CD4-positive, alpha-beta memory T cell (primary cell): Measurements from ENCODE around the gene ALDH3B2. TPM values are rescaled to one million over a fixed set of nuclear protein-coding genes. Genes with fewer than 3 reads are reported as not detected.
A peak's percentile ranks its signal among the peaks of the same experiment; 100 is the strongest.

ENCODE experiments used
- CTCF ChIA-PET: fragments of 350-600 bp; sonication (Branson Sonifier 250); formaldehyde crosslinking; loops from one replicate; lab custom pipeline; 2021; ENCODE audit warnings: inconsistent platforms; ENCODE audit not compliant: partially characterized antibody; lab: Charles Lee
- POLR2A ChIA-PET: fragments of 350-600 bp; sonication (Branson Sonifier 250); formaldehyde crosslinking; loops from one replicate; lab custom pipeline; 2021; ENCODE audit not compliant: partially characterized antibody; lab: Charles Lee
- DNase-seq, 5 donors: peaks; one replicate each; pipeline versions ENCODE4 v3.0.0 to v3.0.0-alpha.2; 2020 to 2022; ENCODE audit warnings: mixed read lengths in 1 of 5
- H3K27ac ChIP-seq: one replicate; pipeline ENCODE4 v1.7.0; 2013; ENCODE audit warnings: low read depth, low read length
- H3K27me3 ChIP-seq: 2 replicates; pipeline ENCODE4 v1.7.0; 2013; ENCODE audit warnings: mild to moderate bottlenecking, low read length, moderate library complexity; ENCODE audit not compliant: insufficient read depth
- H3K36me3 ChIP-seq: 2 replicates; pipeline ENCODE4 v1.7.0; 2013; ENCODE audit warnings: mild to moderate bottlenecking, low read length, moderate library complexity; ENCODE audit not compliant: insufficient read depth
- H3K4me1 ChIP-seq: 2 replicates; pipeline ENCODE4 v1.7.0; 2013; ENCODE audit warnings: mild to moderate bottlenecking, low read length, moderate library complexity; ENCODE audit not compliant: insufficient read depth
- H3K4me3 ChIP-seq, 2 donors: one replicate each; pipeline ENCODE4 v1.7.0; 2013; ENCODE audit warnings: low read length in 2 of 2, mild to moderate bottlenecking in 1 of 2
- H3K9me3 ChIP-seq, 2 donors: one replicate each; pipeline ENCODE4 v1.7.0; 2013; ENCODE audit warnings: low read length in 2 of 2, control low read depth in 1 of 2; ENCODE audit not compliant: control insufficient read depth in 1 of 2
- H3K27ac Mint-ChIP-seq, 7 donors: one replicate each; pipeline ENCODE4 v1.8.0; 2020 to 2021; ENCODE audit warnings: mixed read lengths in 7 of 7, mild to moderate bottlenecking in 6 of 7, inconsistent platforms in 3 of 7, moderate library complexity in 3 of 7
- H3K27me3 Mint-ChIP-seq, 2 donors: one replicate each; pipeline ENCODE4 v1.8.0; 2020 to 2021; ENCODE audit warnings: mixed read lengths in 2 of 2
- H3K36me3 Mint-ChIP-seq, 2 donors: one replicate each; pipeline ENCODE4 v1.8.0; 2020 to 2021; ENCODE audit warnings: mixed read lengths in 2 of 2, inconsistent platforms in 1 of 2, mild to moderate bottlenecking in 1 of 2
- H3K4me1 Mint-ChIP-seq, 4 donors: one replicate each; pipeline ENCODE4 v1.8.0; 2020 to 2021; ENCODE audit warnings: mixed read lengths in 4 of 4, mild to moderate bottlenecking in 1 of 4
- H3K4me3 Mint-ChIP-seq, 8 donors: one replicate each; pipeline ENCODE4 v1.8.0; 2020 to 2021; ENCODE audit warnings: mixed read lengths in 8 of 8, mild to moderate bottlenecking in 7 of 8, moderate library complexity in 6 of 8, inconsistent platforms in 3 of 8
- H3K9me3 Mint-ChIP-seq, 8 donors: one replicate each; pipeline ENCODE4 v1.8.0; 2020 to 2021; ENCODE audit warnings: mixed read lengths in 8 of 8, mild to moderate bottlenecking in 5 of 8, inconsistent platforms in 3 of 8, moderate library complexity in 1 of 8
- intact Hi-C: fragments of 100-400 bp; cut with micrococcal nuclease; formaldehyde crosslinking; loops from one replicate; pipeline ENCODE4 v1.15.1; 2023
- polyA plus RNA-seq, 2 donors: library from polyadenylated mRNA; unstranded; fragments of 300-500 nt; fragmentation: Illumina TruSeq; gene quantifications; one replicate each; pipeline ENCODE4 v1.2.3, GENCODE V29; 2021
- total RNA-seq, 2 experiments: library from RNA; stranded (reverse); gene quantifications; one replicate each; pipeline ENCODE4 v1.2.3, GENCODE V29; 2021

Gene ALDH3B2
- total and polyA plus RNA-seq, 4 experiments from 2014 or later = not detected

DNA sequence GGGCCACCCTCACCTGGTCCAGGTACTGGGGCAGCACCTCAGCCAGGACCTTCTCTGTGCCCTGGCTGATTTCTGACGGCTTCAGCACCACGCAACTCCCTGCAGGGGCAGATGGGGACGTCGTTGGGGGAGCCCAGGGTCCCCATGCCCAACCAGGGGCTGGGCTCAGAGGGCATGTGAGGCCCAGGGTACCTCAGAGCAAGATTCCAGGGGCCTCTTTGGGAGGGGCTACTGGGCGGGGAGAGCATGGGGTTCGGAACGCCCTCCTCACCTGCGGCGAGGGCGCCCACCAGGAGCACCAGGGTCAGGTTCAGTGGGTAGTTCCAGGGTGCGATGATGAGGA is 8.1 kb downstream of the ALDH3B2 start:
- intact Hi-C loops = no loop called here
- Mint-ChIP-seq H3K9me3 (no peaks in the 10 kb centered on the region), H3K36me3 (no peaks in the 10 kb centered on the region), H3K4me3 (no peak overlapping the region), H3K4me1 (no peaks in the 10 kb centered on the region), H3K27me3 (peaks cover 0 to 2% of the 10 kb centered on the region in 2 donors), H3K27ac (peak overlapping the region in 1 of 7 donors; percentile 50)
- H3K9me3 ChIP-seq = no peaks in the 10 kb centered on the region
- no peak overlapping the region for H3K4me3 ChIP-seq
- H3K36me3 ChIP-seq = no peaks in the 10 kb centered on the region
- H3K27me3 ChIP-seq = no peaks in the 10 kb centered on the region
- DNase-seq = no peak
- ChIA-PET POLR2A (no interaction called here), CTCF (interaction anchor here (1.3 kb wide), 1 partner anchor 9 kb away, joined by 3 read pairs; no protein-coding TSS in a partner anchor)
- H3K27ac ChIP-seq = no peak overlapping the region
- H3K4me1 ChIP-seq = no peaks in the 10 kb centered on the region

DNA sequence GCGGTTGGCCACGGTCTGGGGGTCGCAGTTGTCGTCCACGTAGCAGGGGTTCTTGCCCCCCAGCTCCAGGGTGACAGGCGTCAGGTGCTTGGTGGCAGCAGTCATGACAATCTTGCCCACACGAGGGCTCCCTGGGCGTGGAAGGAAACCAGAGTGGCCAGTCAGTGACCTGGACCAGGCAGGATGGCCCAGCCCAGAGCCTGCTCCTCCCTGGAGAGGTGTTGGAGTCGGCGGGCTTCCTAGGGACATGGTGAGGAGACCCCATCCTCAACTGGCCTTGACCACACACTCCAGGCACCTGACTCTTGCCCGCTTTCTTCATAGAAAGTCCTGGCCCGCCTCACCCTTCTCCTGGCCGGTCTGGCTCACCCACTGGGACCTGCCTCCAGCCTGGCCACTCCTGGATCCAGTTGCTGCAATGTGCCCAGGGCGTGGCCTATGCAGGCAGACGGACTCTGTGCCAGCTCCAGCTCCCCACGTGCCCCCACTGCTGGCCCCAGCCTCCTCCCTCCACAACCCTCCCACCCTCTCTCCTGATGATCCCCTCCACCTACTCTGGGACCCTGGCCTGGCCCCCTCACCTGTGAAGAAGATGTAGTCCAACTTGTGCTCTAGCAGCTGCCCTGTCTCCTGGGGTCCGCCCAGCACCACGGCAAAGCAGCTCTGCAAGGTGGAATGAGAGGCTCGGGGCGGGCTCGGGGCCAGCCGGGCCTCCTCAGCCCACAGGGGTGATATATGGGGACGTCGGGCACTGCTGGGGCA is 8.7 kb downstream of the ALDH3B2 start:
- no peak overlapping the region for H3K4me3 ChIP-seq
- H3K27ac ChIP-seq = no peak overlapping the region
- Mint-ChIP-seq H3K36me3 (no peaks in the 10 kb centered on the region), H3K4me3 (no peak overlapping the region), H3K27me3 (peaks cover 0 to 2% of the 10 kb centered on the region in 2 donors), H3K27ac (no peak overlapping the region), H3K9me3 (no peaks in the 10 kb centered on the region), H3K4me1 (no peaks in the 10 kb centered on the region)
- intact Hi-C loops = no loop called here
- no peaks in the 10 kb centered on the region for H3K9me3 ChIP-seq
- H3K36me3 ChIP-seq = no peaks in the 10 kb centered on the region
- POLR2A ChIA-PET = no interaction called here
- DNase-seq = no peak
- no peaks in the 10 kb centered on the region for H3K27me3 ChIP-seq
- H3K4me1 ChIP-seq = no peaks in the 10 kb centered on the region
- CTCF ChIA-PET = interaction anchor here (1.3 kb wide), 1 partner anchor 9 kb away, joined by 3 read pairs; no protein-coding TSS in a partner anchor

DNA sequence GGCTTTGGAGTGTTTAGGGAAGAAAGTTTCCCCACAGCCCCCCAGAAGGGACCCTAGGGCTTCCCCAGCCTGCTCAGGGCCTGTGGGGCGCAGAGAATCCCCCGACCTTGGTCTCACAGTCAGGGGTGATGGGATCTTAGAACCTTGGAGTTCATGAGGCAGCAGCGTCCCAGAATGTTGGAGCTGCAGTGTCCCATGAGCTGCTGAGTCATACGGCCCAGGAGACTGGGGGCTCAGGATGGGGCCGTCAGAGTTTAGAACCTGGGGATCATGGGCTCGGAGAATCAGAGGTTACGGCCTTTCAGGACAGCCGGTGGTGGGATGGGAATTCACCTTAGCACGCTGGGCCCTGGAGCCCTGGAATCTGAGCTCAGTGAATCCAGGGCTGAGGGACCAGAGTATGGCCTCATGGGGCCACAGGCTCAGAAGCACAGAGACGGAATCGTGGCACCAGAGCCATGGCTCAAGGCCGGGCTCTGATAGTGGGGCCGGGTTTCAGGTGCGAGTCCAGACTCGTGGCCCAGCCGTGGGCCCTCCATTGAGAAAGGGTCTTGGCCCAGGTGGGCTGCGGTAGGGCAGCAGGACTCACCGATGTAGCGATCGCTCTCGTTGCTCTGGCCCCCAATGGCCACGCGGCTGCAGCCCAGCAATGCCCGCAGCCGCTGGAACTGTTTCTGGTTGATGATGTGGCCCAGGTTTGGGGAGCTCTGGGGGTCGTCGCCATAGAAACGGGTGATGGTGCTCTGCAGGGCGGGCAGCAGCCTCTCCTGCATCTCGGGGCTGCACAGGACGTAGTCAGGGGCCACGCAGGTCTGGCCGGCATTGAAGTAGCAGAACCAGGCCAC is 9.5 kb downstream of the ALDH3B2 start:
- Histone ChIP-seq H3K4me3 (no peak overlapping the region), H3K27me3 (no peaks in the 10 kb centered on the region), H3K36me3 (no peaks in the 10 kb centered on the region), H3K9me3 (no peaks in the 10 kb centered on the region), H3K4me1 (no peaks in the 10 kb centered on the region), H3K27ac (no peak overlapping the region)
- CTCF ChIA-PET = no interaction called here
- no peaks in the 10 kb centered on the region for H3K4me1 Mint-ChIP-seq
- intact Hi-C loops = no loop called here
- no peaks in the 10 kb centered on the region for H3K9me3 Mint-ChIP-seq
- no peak overlapping the region for H3K27ac Mint-ChIP-seq
- peaks cover 0 to 2% of the 10 kb centered on the region in 2 donors for H3K27me3 Mint-ChIP-seq
- no peaks in the 10 kb centered on the region for H3K36me3 Mint-ChIP-seq
- H3K4me3 Mint-ChIP-seq = no peak overlapping the region
- POLR2A ChIA-PET = no interaction called here
- DNase-seq = no peak

DNA sequence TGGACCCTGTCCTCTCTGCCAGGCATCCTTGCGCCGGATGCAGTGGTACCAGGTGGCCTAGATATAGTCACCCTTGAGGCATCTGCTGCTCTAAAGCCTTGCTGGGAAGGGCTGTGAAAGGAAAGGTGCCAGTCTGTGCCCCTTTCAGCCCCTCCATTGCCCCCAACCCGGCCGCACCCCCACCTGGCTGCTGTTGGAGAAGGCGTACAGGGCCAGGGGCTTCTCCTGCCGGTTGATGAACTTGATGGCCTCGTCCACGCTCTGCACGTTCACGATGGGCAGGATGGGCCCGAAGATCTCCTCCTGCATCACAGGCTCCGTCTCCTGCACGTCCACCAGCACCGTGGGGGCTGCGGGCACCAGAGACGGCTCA is 10.2 kb downstream of the ALDH3B2 start:
- Histone ChIP-seq H3K36me3 (no peaks in the 10 kb centered on the region), H3K27me3 (no peaks in the 10 kb centered on the region), H3K4me1 (no peaks in the 10 kb centered on the region), H3K27ac (no peak overlapping the region), H3K9me3 (no peaks in the 10 kb centered on the region), H3K4me3 (no peak overlapping the region)
- no peak for DNase-seq
- H3K4me3 Mint-ChIP-seq = no peak overlapping the region
- H3K4me1 Mint-ChIP-seq = no peaks in the 10 kb centered on the region
- intact Hi-C loops = no loop called here
- peaks cover 0 to 2% of the 10 kb centered on the region in 2 donors for H3K27me3 Mint-ChIP-seq
- no peak overlapping the region for H3K27ac Mint-ChIP-seq
- H3K36me3 Mint-ChIP-seq = no peaks in the 10 kb centered on the region
- POLR2A ChIA-PET = no interaction called here
- CTCF ChIA-PET = no interaction called here
- no peaks in the 10 kb centered on the region for H3K9me3 Mint-ChIP-seq

DNA sequence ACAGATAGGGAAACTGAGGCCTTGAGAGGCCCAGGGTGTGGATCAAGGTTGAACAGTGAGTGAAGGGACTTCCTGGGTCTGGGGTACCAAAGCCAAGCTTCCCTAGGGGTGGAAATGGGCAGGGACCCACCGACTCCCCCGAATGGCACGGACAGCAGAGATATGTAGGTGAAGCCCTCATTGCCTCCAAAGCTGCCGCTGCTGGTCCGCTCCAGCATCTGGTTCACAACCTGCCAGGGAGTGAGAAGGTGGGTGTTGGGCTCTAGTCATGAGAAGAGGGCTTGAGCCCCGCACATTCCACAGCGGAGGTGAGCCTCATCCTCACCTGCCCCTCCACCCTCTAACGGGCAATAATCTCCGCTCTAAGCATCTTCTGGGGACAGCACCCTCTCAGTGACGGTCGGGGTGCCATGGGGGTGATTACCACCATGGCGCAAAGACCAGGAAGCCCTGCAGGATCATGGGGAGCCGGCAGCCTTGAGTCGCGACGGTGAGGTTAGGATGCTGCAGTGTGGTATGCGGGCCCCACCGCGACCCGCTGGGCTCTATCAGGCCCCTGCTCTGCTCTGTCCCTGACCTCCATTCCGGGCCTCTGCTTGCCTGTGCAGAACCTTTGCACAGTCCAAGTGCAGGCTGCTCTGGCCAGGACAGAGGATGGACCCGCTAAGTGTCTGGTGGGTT is 10.8 kb downstream of the ALDH3B2 start:
- POLR2A ChIA-PET = no interaction called here
- no peak for DNase-seq
- Mint-ChIP-seq H3K36me3 (no peaks in the 10 kb centered on the region), H3K4me3 (no peak overlapping the region), H3K9me3 (no peaks in the 10 kb centered on the region), H3K4me1 (no peaks in the 10 kb centered on the region), H3K27ac (no peak overlapping the region), H3K27me3 (peaks cover 0 to 2% of the 10 kb centered on the region in 2 donors)
- intact Hi-C loops = no loop called here
- Histone ChIP-seq H3K36me3 (no peaks in the 10 kb centered on the region), H3K4me1 (no peaks in the 10 kb centered on the region), H3K27ac (no peak overlapping the region), H3K27me3 (no peaks in the 10 kb centered on the region), H3K9me3 (no peaks in the 10 kb centered on the region), H3K4me3 (no peak overlapping the region)
- CTCF ChIA-PET = interaction anchor here (1.0 kb wide), 1 partner anchor 35 kb away, joined by 4 read pairs; the partner anchor contains the start of gene NUDT8

DNA sequence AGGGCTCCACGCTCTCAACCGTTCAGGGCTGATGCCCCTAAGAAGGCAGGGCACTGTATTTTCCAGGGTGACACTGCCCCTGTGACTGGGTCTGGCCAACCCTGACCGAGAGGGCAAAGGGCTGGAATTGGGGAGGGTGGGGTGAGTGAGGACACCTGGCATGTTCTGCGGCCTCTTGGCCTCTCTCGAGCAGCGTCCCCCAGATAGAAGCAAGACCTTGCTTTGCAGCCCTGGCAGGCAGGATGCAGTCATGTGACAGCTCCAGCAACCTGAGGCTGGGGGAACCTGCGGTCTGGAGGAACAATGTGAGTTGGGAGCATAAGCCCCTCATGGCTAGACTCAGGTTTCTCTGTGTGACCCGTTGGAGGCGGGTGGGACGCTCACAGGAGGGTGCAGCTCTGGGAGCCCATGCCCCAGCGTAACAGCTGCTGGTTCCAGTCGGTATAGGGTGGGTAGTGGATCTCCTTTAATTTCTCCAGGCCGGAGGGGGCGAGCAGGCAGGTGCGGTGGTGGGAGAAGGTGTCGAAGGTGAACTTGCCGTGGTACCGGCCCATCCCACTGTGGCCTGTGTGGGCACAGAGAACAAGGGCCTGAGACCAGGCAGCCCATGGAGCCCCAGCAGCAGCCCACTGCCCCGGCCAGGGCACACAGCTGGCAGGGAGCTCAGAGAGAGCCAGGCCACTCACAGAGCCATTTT is 11.4 kb downstream of the ALDH3B2 start:
- Mint-ChIP-seq H3K4me3 (no peak overlapping the region), H3K27me3 (peaks cover 0 to 2% of the 10 kb centered on the region in 2 donors), H3K27ac (no peak overlapping the region), H3K36me3 (no peaks in the 10 kb centered on the region), H3K4me1 (no peaks in the 10 kb centered on the region), H3K9me3 (no peaks in the 10 kb centered on the region)
- no peaks in the 10 kb centered on the region for H3K27me3 ChIP-seq
- no peaks in the 10 kb centered on the region for H3K4me1 ChIP-seq
- CTCF ChIA-PET = interaction anchor here (1.0 kb wide), 1 partner anchor 34 kb away, joined by 4 read pairs; the partner anchor contains the start of gene NUDT8
- no peaks in the 10 kb centered on the region for H3K36me3 ChIP-seq
- intact Hi-C loops = no loop called here
- no peaks in the 10 kb centered on the region for H3K9me3 ChIP-seq
- H3K4me3 ChIP-seq = no peak overlapping the region
- no peak overlapping the region for H3K27ac ChIP-seq
- POLR2A ChIA-PET = no interaction called here
- no peak for DNase-seq
